Measurements from ENCODE around the gene TERT.

Gene TERT

GRCh38 chr5:1325870-1326531 is 31.1 kb upstream of the TERT start:
- no peaks in the 10 kb centered on the region for H3K9me3 ChIP-seq (ENCODE audit: insufficient read depth, low read length)
- H4K20me1 ChIP-seq (ENCODE audit: insufficient read depth, low read length), result no peaks in the 10 kb centered on the region
- TF ChIP-seq CTCF (IDR thresholded peaks at IDR 0.05; ENCODE audit: low read depth, low read length) (no peak), EZH2phosphoT487 (IDR thresholded peaks at IDR 0.05; ENCODE audit: low read depth) (no peak)
- H3K36me3 ChIP-seq (replicated peaks; ENCODE audit: low read depth, low read length), result peaks cover 3% of the 10 kb centered on the region
- no peaks in the 10 kb centered on the region for H3K4me1 ChIP-seq (ENCODE audit: low read length)
- peaks cover 4% of the 10 kb centered on the region; the same call in 1 of the 2 replicates for H3K79me2 ChIP-seq (ENCODE audit: low read length)
- no peak overlapping the region for H3K27ac ChIP-seq (ENCODE audit: low read length)
- no peak overlapping the region for H3K4me3 ChIP-seq (ENCODE audit: low read length)
- no peak overlapping the region for H2AFZ ChIP-seq (ENCODE audit: low read depth, low read length)
- no peak overlapping the region for H3K9ac ChIP-seq (ENCODE audit: low read length)
- H3K27me3 ChIP-seq (ENCODE audit: low read depth, low read length), result no peaks in the 10 kb centered on the region
- no peak overlapping the region for H3K4me2 ChIP-seq (ENCODE audit: low read length)

GRCh38 chr5:1325191-1325741 is 30.4 kb upstream of the TERT start:
- Histone ChIP-seq H3K79me2 (ENCODE audit: low read length) (peaks cover 4% of the 10 kb centered on the region; the same call in 1 of the 2 replicates), H3K4me2 (ENCODE audit: low read length) (no peak overlapping the region)
- TF ChIP-seq EZH2phosphoT487 (IDR thresholded peaks at IDR 0.05; ENCODE audit: low read depth) (no peak), CTCF (IDR thresholded peaks at IDR 0.05; ENCODE audit: low read depth, low read length) (no peak)

GRCh38 chr5:1324719-1325190 is 29.9 kb upstream of the TERT start:
- no peak overlapping the region for H3K4me2 ChIP-seq (ENCODE audit: low read length)
- H3K9me3 ChIP-seq (ENCODE audit: insufficient read depth, low read length), result no peaks in the 10 kb centered on the region
- no peaks in the 10 kb centered on the region for H3K4me1 ChIP-seq (ENCODE audit: low read length)
- H2AFZ ChIP-seq (ENCODE audit: low read depth, low read length), result no peak overlapping the region
- H3K27ac ChIP-seq (ENCODE audit: low read length), result no peak overlapping the region
- H3K36me3 ChIP-seq (replicated peaks; ENCODE audit: low read depth, low read length), result peaks cover 3% of the 10 kb centered on the region
- H3K4me3 ChIP-seq (ENCODE audit: low read length), result no peak overlapping the region
- no peaks in the 10 kb centered on the region for H4K20me1 ChIP-seq (ENCODE audit: insufficient read depth, low read length)
- H3K27me3 ChIP-seq (ENCODE audit: low read depth, low read length), result no peaks in the 10 kb centered on the region
- no peak for TF ChIP-seq CTCF (IDR thresholded peaks at IDR 0.05; ENCODE audit: low read depth, low read length)
- no peak for TF ChIP-seq EZH2phosphoT487 (IDR thresholded peaks at IDR 0.05; ENCODE audit: low read depth)
- H3K79me2 ChIP-seq (ENCODE audit: low read length), result peaks cover 4% of the 10 kb centered on the region; the same call in 1 of the 2 replicates
- no peak overlapping the region for H3K9ac ChIP-seq (ENCODE audit: low read length)

More at GRCh38 chr5:1325191-1325741, 30.4 kb upstream of the TERT start:
- H3K9me3 ChIP-seq (ENCODE audit: insufficient read depth, low read length), result no peaks in the 10 kb centered on the region
- peaks cover 3% of the 10 kb centered on the region for H3K36me3 ChIP-seq (replicated peaks; ENCODE audit: low read depth, low read length)
- no peak overlapping the region for H3K27ac ChIP-seq (ENCODE audit: low read length)
- H2AFZ ChIP-seq (ENCODE audit: low read depth, low read length), result no peak overlapping the region
- no peaks in the 10 kb centered on the region for H4K20me1 ChIP-seq (ENCODE audit: insufficient read depth, low read length)
- H3K4me3 ChIP-seq (ENCODE audit: low read length), result no peak overlapping the region
- H3K9ac ChIP-seq (ENCODE audit: low read length), result no peak overlapping the region
- no peaks in the 10 kb centered on the region for H3K4me1 ChIP-seq (ENCODE audit: low read length)
- no peaks in the 10 kb centered on the region for H3K27me3 ChIP-seq (ENCODE audit: low read depth, low read length)

- no peak for TF ChIP-seq CTCF (IDR thresholded peaks at IDR 0.05; ENCODE audit: low read depth, low read length)
- no peak for TF ChIP-seq EZH2phosphoT487 (IDR thresholded peaks at IDR 0.05; ENCODE audit: low read depth)
- no peak overlapping the region for H3K9ac ChIP-seq (ENCODE audit: low read length)
- H3K4me1 ChIP-seq (ENCODE audit: low read length), result no peaks in the 10 kb centered on the region
- H3K36me3 ChIP-seq (replicated peaks; ENCODE audit: low read depth, low read length), result peaks cover 6% of the 10 kb centered on the region
- H2AFZ ChIP-seq (ENCODE audit: low read depth, low read length), result no peak overlapping the region
- H3K79me2 ChIP-seq (ENCODE audit: low read length), result peaks cover 4% of the 10 kb centered on the region; the same call in 1 of the 2 replicates
- no peaks in the 10 kb centered on the region for H3K9me3 ChIP-seq (ENCODE audit: insufficient read depth, low read length)
- no peak overlapping the region for H3K4me3 ChIP-seq (ENCODE audit: low read length)
- no peak overlapping the region for H3K27ac ChIP-seq (ENCODE audit: low read length)
- no peaks in the 10 kb centered on the region for H4K20me1 ChIP-seq (ENCODE audit: insufficient read depth, low read length)
- H3K27me3 ChIP-seq (ENCODE audit: low read depth, low read length), result no peaks in the 10 kb centered on the region
- H3K4me2 ChIP-seq (ENCODE audit: low read length), result no peak overlapping the region
Observed at GRCh38 chr5:1324301-1324700, 29.4 kb upstream of the TERT start.
